Measurements from ENCODE around the gene SLFNL1. TPM values are rescaled to one million over a fixed set of nuclear protein-coding genes. Genes with fewer than 3 reads are reported as not detected.

Gene SLFNL1
- total and polyA plus RNA-seq, 2 experiments from 2014 or later: 0.14 to 0.29 TPM

DNA sequence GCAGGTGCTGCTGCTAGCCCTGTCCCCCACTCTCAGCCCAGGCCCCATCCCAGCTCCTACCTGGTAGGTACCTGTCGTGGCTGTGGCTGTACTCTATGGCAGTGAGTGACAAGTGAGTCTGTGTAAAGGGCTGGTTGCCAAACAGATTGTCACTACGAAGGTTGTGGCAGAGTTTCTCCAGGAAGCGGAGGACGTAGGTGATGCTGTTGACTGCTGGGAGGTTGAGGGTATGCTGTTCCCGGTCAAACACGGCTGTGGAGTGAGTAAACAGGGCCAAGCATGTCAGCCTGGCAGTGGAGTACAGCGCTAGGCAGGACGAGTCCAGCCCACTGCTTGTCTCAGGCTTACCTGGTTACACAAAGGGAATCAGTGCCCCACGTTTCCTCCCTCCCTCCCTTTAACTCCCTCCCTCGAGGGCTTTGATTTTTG is 24.8 kb upstream of the SLFNL1 start:
- Mint-ChIP-seq H3K27me3 (ENCODE audit: insufficient read depth, low read depth, poor library complexity) (no peaks in the 10 kb centered on the region), H3K4me1 (peaks cover 2% of the 10 kb centered on the region; the same call in 1 of the 3 replicates), H3K9me3 (no peaks in the 10 kb centered on the region; the same call in 2 of the 3 replicates), H3K27ac (no peak overlapping the region), H3K4me3 (no peak overlapping the region), H3K36me3 (ENCODE audit: low read depth) (peaks cover 2% of the 10 kb centered on the region; the same call in 2 of the 3 replicates)
- no peak overlapping the region for H3K4me2 ChIP-seq
- H3K4me1 ChIP-seq (ENCODE audit: insufficient read depth): 0 out of 2 replicates have a peak, but pooled peaks cover 4% of the 10 kb centered on the region
- H3K4me3 ChIP-seq: no peak overlapping the region
- H3K9me2 ChIP-seq (ENCODE audit: insufficient read depth): no peaks in the 10 kb centered on the region
- ATAC-seq: no peak
- TF ChIP-seq EZH2 (IDR thresholded peaks at IDR 0.05; ENCODE audit: low read depth, unreplicated experiment) (no peak), POLR2AphosphoS5 (IDR thresholded peaks at IDR 0.05; ENCODE audit: low read depth) (no peak), STAT1 (IDR thresholded peaks at IDR 0.05; ENCODE audit: unreplicated experiment) (no peak), ZNF462 (CRISPR knock-in tag; IDR thresholded peaks at IDR 0.05) (no peak), CREB1 (CRISPR knock-in tag; IDR thresholded peaks at IDR 0.05; ENCODE audit: low read depth) (no peak), JUNB (IDR thresholded peaks at IDR 0.05; ENCODE audit: unreplicated experiment) (no peak), ZNF331 (CRISPR knock-in tag; IDR thresholded peaks at IDR 0.05; ENCODE audit: low read depth) (no peak), NANOG (IDR thresholded peaks at IDR 0.05; ENCODE audit: borderline replicate concordance) (no peak), EZH2phosphoT487 (IDR thresholded peaks at IDR 0.05; ENCODE audit: unreplicated experiment) (no peak)
- TF ChIP-seq, protein P1, sequence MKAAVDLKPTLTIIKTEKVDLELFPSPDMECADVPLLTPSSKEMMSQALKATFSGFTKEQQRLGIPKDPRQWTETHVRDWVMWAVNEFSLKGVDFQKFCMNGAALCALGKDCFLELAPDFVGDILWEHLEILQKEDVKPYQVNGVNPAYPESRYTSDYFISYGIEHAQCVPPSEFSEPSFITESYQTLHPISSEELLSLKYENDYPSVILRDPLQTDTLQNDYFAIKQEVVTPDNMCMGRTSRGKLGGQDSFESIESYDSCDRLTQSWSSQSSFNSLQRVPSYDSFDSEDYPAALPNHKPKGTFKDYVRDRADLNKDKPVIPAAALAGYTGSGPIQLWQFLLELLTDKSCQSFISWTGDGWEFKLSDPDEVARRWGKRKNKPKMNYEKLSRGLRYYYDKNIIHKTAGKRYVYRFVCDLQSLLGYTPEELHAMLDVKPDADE (IDR thresholded peaks at IDR 0.05): no peak
- TF ChIP-seq, protein P2, sequence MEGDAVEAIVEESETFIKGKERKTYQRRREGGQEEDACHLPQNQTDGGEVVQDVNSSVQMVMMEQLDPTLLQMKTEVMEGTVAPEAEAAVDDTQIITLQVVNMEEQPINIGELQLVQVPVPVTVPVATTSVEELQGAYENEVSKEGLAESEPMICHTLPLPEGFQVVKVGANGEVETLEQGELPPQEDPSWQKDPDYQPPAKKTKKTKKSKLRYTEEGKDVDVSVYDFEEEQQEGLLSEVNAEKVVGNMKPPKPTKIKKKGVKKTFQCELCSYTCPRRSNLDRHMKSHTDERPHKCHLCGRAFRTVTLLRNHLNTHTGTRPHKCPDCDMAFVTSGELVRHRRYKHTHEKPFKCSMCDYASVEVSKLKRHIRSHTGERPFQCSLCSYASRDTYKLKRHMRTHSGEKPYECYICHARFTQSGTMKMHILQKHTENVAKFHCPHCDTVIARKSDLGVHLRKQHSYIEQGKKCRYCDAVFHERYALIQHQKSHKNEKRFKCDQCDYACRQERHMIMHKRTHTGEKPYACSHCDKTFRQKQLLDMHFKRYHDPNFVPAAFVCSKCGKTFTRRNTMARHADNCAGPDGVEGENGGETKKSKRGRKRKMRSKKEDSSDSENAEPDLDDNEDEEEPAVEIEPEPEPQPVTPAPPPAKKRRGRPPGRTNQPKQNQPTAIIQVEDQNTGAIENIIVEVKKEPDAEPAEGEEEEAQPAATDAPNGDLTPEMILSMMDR (conservative IDR thresholded peaks at IDR 0.05; ENCODE audit: low read depth in 2 of 2): no peak
- H3K27ac ChIP-seq (ENCODE audit: low read depth): no peak overlapping the region
- H3K79me2 ChIP-seq (replicated peaks; ENCODE audit: insufficient read depth): no peaks in the 10 kb centered on the region
- no peak for DNase-seq (ENCODE audit: low spot score)
- 0 out of 2 replicates have a peak, but pooled peaks cover 6% of the 10 kb centered on the region for H4K20me1 ChIP-seq (replicated peaks; ENCODE audit: insufficient read depth)
- H2AFZ ChIP-seq: no peak overlapping the region
- no peaks in the 10 kb centered on the region for H3K27me3 ChIP-seq (ENCODE audit: insufficient read depth)
- peaks cover 4% of the 10 kb centered on the region; the same call in 1 of the 2 replicates for H3K36me3 ChIP-seq (ENCODE audit: insufficient read depth)
- no peaks in the 10 kb centered on the region for H3F3A ChIP-seq (replicated peaks; ENCODE audit: low read depth)

All from GM23338 (cell line).